WTC11 (cell line): ENCODE data around the gene FKBP7. TPM values are rescaled to one million over a fixed set of nuclear protein-coding genes. Genes with fewer than 3 reads are reported as not detected.

Source experiments
- ATAC-seq: fragments of 200-7000 bp; cut with Tn5 transposase; 2 replicates; pipeline ENCODE4 v1.10.0; 2021; ENCODE audit warnings: mild to moderate bottlenecking, moderate library complexity
- CTCF ChIA-PET: fragments of 300-600 bp; sonication (Branson Sonifier 250); formaldehyde crosslinking; loops from one replicate; lab custom pipeline; 2021; ENCODE audit warnings: antibody characterized with exemption; lab: Charles Lee
- POLR2A ChIA-PET: fragments of 350-600 bp; sonication (Branson Sonifier 250); formaldehyde crosslinking; loops from one replicate; lab custom pipeline; 2021; ENCODE audit warnings: antibody characterized with exemption; lab: Charles Lee
- DNase-seq: peaks from one replicate; pipeline ENCODE4 v3.0.0; 2021; ENCODE audit warnings: low spot score
- H3K27ac Mint-ChIP-seq: 2 replicates; pipeline ENCODE4 v1.8.0; 2021; ENCODE audit warnings: mixed read lengths
- H3K27me3 Mint-ChIP-seq: 2 replicates; pipeline ENCODE4 v1.8.0; 2021; ENCODE audit warnings: low read depth, mild to moderate bottlenecking, moderate library complexity, mixed read lengths
- H3K36me3 Mint-ChIP-seq: 2 replicates; pipeline ENCODE4 v1.8.0; 2021; ENCODE audit warnings: mixed read lengths
- H3K4me1 Mint-ChIP-seq: 2 replicates; pipeline ENCODE4 v1.8.0; 2022; ENCODE audit warnings: mixed read lengths
- H3K4me3 Mint-ChIP-seq: 2 replicates; pipeline ENCODE4 v1.8.0; 2021; ENCODE audit warnings: mild to moderate bottlenecking, moderate library complexity, mixed read lengths
- H3K9me3 Mint-ChIP-seq: 2 replicates; pipeline ENCODE4 v1.8.0; 2021; ENCODE audit warnings: mixed read lengths
- ATF1 ChIP-seq: sonication (generic); formaldehyde crosslinking; IDR thresholded peaks from 2 replicates; pipeline ENCODE4 v1.8.1; 2023; ENCODE audit warnings: mild to moderate bottlenecking, moderate library complexity, missing genetic modification reagents
- GABPB1 ChIP-seq: sonication (generic); formaldehyde crosslinking; IDR thresholded peaks from 2 replicates; pipeline ENCODE4 v1.8.1; 2023; ENCODE audit warnings: mild to moderate bottlenecking, missing genetic modification reagents
- HMGA2 ChIP-seq: fragments of 250-450 bp; sonication (Bioruptor Pico); IDR thresholded peaks from 2 replicates; pipeline ENCODE4 v1.4.0; 2021; ENCODE audit warnings: mild to moderate bottlenecking, moderate library complexity
- MYBL2 ChIP-seq: sonication (generic); formaldehyde crosslinking; IDR thresholded peaks from 2 replicates; pipeline ENCODE4 v1.8.1; 2023; ENCODE audit warnings: mild to moderate bottlenecking, moderate library complexity, missing genetic modification reagents
- NFATC4 ChIP-seq: fragments of 250-450 bp; sonication (Bioruptor Pico); IDR thresholded peaks from 2 replicates; pipeline ENCODE4 v1.9.0; 2021; ENCODE audit warnings: mild to moderate bottlenecking
- NR1H2 ChIP-seq: sonication (generic); formaldehyde crosslinking; IDR thresholded peaks from 2 replicates; pipeline ENCODE4 v1.9.0; 2021; ENCODE audit warnings: mild to moderate bottlenecking, moderate library complexity, missing genetic modification reagents
- OVOL2 ChIP-seq: fragments of 250-450 bp; sonication (Bioruptor Pico); IDR thresholded peaks from 2 replicates; pipeline ENCODE4 v1.9.0; 2021; ENCODE audit warnings: mild to moderate bottlenecking, borderline replicate concordance
- SP1 ChIP-seq: sonication (generic); formaldehyde crosslinking; conservative IDR thresholded peaks from 2 replicates; pipeline ENCODE4 v1.8.1; 2022; ENCODE audit warnings: missing genetic modification reagents
- ZBTB21 ChIP-seq: sonication (generic); formaldehyde crosslinking; IDR thresholded peaks from 2 replicates; pipeline ENCODE4 v1.8.1; 2023; ENCODE audit warnings: mild to moderate bottlenecking, missing genetic modification reagents, borderline replicate concordance
- ZNF396 ChIP-seq: fragments of 250-450 bp; sonication (Bioruptor Pico); IDR thresholded peaks from 2 replicates; pipeline ENCODE4 v1.8.0; 2021; ENCODE audit warnings: mild to moderate bottlenecking, moderate library complexity, borderline replicate concordance
- ZNF423 ChIP-seq: fragments of 250-450 bp; sonication (Bioruptor Pico); IDR thresholded peaks from 2 replicates; pipeline ENCODE4 v2.1.2; 2022; ENCODE audit warnings: mild to moderate bottlenecking, moderate library complexity
- total RNA-seq: library from RNA; stranded (reverse); gene quantifications from 3 replicates; pipeline ENCODE4 v1.2.3, GENCODE V29; 2021
- TF ChIP-seq, protein P1 (sequence below): sonication (generic); formaldehyde crosslinking; IDR thresholded peaks from 2 replicates; pipeline ENCODE4 v1.8.0; 2023; ENCODE audit warnings: missing genetic modification reagents, mild to moderate bottlenecking, borderline replicate concordance
- TF ChIP-seq, protein P2 (sequence below): sonication (generic); formaldehyde crosslinking; IDR thresholded peaks from 2 replicates; pipeline ENCODE4 v1.8.0; 2023; ENCODE audit warnings: missing genetic modification reagents
- TF ChIP-seq, protein P3 (sequence below): fragments of 250-450 bp; sonication (Bioruptor Pico); IDR thresholded peaks from 2 replicates; pipeline ENCODE4 v1.9.0; 2021; ENCODE audit warnings: mild to moderate bottlenecking
- TF ChIP-seq, protein P4 (sequence below): sonication (generic); formaldehyde crosslinking; IDR thresholded peaks from 2 replicates; pipeline ENCODE4 v1.8.0; 2022; ENCODE audit warnings: mild to moderate bottlenecking, missing genetic modification reagents
- TF ChIP-seq, protein P5 (sequence below): sonication (generic); formaldehyde crosslinking; IDR thresholded peaks from 2 replicates; pipeline ENCODE4 v1.8.1; 2022; ENCODE audit warnings: mild to moderate bottlenecking, missing genetic modification reagents, moderate library complexity, borderline replicate concordance
- TF ChIP-seq, protein P6 (sequence below): sonication (generic); formaldehyde crosslinking; IDR thresholded peaks from 2 replicates; pipeline ENCODE4 v1.8.1; 2022; ENCODE audit warnings: low read depth, missing genetic modification reagents, borderline replicate concordance
- TF ChIP-seq, protein P7 (sequence below): sonication (generic); formaldehyde crosslinking; IDR thresholded peaks from 2 replicates; pipeline ENCODE4 v1.8.0; 2022; ENCODE audit warnings: mild to moderate bottlenecking, missing genetic modification reagents
- TF ChIP-seq, protein P8 (sequence below): sonication (generic); formaldehyde crosslinking; IDR thresholded peaks from 2 replicates; pipeline ENCODE4 v1.8.0; 2022; ENCODE audit warnings: mild to moderate bottlenecking, missing genetic modification reagents
- TF ChIP-seq, protein P9 (sequence below): fragments of 250-450 bp; sonication (Bioruptor Pico); IDR thresholded peaks from 2 replicates; pipeline ENCODE4 v1.9.0; 2021; ENCODE audit warnings: moderate library complexity, mild to moderate bottlenecking, inconsistent platforms, borderline replicate concordance

FKBP7 gene
- total RNA-seq, 1 experiment from 2014 or later: 3.2 TPM

DNA sequence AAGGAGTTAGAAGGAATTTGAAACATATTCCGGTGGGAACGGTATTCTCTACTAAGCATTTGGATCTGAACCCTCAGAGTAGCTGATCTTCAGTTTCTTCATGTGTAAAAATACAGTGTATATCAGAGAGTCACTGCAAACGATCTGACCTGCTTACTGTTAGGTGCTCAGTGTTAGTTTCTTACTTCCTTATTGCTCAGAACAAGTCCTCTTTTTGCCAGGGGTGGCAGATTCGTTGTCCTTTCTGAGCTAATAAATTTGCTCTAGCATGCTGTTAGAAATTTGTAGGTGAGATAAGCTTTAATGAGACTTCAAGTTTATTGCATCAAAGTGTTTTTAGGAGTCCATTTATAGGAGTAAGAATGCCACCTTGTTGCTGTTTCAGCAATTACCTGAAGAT is 17.6 kb upstream of the FKBP7 start (continued):
- TF ChIP-seq, protein P1, sequence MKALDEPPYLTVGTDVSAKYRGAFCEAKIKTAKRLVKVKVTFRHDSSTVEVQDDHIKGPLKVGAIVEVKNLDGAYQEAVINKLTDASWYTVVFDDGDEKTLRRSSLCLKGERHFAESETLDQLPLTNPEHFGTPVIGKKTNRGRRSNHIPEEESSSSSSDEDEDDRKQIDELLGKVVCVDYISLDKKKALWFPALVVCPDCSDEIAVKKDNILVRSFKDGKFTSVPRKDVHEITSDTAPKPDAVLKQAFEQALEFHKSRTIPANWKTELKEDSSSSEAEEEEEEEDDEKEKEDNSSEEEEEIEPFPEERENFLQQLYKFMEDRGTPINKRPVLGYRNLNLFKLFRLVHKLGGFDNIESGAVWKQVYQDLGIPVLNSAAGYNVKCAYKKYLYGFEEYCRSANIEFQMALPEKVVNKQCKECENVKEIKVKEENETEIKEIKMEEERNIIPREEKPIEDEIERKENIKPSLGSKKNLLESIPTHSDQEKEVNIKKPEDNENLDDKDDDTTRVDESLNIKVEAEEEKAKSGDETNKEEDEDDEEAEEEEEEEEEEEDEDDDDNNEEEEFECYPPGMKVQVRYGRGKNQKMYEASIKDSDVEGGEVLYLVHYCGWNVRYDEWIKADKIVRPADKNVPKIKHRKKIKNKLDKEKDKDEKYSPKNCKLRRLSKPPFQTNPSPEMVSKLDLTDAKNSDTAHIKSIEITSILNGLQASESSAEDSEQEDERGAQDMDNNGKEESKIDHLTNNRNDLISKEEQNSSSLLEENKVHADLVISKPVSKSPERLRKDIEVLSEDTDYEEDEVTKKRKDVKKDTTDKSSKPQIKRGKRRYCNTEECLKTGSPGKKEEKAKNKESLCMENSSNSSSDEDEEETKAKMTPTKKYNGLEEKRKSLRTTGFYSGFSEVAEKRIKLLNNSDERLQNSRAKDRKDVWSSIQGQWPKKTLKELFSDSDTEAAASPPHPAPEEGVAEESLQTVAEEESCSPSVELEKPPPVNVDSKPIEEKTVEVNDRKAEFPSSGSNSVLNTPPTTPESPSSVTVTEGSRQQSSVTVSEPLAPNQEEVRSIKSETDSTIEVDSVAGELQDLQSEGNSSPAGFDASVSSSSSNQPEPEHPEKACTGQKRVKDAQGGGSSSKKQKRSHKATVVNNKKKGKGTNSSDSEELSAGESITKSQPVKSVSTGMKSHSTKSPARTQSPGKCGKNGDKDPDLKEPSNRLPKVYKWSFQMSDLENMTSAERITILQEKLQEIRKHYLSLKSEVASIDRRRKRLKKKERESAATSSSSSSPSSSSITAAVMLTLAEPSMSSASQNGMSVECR: no peak
- TF ChIP-seq OVOL2 (CRISPR knock-in tag): no peak
- TF ChIP-seq, protein P2, sequence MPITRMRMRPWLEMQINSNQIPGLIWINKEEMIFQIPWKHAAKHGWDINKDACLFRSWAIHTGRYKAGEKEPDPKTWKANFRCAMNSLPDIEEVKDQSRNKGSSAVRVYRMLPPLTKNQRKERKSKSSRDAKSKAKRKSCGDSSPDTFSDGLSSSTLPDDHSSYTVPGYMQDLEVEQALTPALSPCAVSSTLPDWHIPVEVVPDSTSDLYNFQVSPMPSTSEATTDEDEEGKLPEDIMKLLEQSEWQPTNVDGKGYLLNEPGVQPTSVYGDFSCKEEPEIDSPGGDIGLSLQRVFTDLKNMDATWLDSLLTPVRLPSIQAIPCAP (CRISPR knock-in tag): no peak
- no peak for TF ChIP-seq NFATC4 (CRISPR knock-in tag)
- TF ChIP-seq, protein P3, sequence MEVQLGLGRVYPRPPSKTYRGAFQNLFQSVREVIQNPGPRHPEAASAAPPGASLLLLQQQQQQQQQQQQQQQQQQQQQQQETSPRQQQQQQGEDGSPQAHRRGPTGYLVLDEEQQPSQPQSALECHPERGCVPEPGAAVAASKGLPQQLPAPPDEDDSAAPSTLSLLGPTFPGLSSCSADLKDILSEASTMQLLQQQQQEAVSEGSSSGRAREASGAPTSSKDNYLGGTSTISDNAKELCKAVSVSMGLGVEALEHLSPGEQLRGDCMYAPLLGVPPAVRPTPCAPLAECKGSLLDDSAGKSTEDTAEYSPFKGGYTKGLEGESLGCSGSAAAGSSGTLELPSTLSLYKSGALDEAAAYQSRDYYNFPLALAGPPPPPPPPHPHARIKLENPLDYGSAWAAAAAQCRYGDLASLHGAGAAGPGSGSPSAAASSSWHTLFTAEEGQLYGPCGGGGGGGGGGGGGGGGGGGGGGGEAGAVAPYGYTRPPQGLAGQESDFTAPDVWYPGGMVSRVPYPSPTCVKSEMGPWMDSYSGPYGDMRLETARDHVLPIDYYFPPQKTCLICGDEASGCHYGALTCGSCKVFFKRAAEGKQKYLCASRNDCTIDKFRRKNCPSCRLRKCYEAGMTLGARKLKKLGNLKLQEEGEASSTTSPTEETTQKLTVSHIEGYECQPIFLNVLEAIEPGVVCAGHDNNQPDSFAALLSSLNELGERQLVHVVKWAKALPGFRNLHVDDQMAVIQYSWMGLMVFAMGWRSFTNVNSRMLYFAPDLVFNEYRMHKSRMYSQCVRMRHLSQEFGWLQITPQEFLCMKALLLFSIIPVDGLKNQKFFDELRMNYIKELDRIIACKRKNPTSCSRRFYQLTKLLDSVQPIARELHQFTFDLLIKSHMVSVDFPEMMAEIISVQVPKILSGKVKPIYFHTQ (CRISPR knock-in tag): no peak
- no peak for TF ChIP-seq ZNF396 (CRISPR knock-in tag)
- TF ChIP-seq ZNF423 (CRISPR knock-in tag): no peak
- TF ChIP-seq HMGA2 (CRISPR knock-in tag): no peak
- TF ChIP-seq NR1H2 (CRISPR knock-in tag): no peak
- TF ChIP-seq, protein P4, sequence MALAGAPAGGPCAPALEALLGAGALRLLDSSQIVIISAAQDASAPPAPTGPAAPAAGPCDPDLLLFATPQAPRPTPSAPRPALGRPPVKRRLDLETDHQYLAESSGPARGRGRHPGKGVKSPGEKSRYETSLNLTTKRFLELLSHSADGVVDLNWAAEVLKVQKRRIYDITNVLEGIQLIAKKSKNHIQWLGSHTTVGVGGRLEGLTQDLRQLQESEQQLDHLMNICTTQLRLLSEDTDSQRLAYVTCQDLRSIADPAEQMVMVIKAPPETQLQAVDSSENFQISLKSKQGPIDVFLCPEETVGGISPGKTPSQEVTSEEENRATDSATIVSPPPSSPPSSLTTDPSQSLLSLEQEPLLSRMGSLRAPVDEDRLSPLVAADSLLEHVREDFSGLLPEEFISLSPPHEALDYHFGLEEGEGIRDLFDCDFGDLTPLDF: no peak
- TF ChIP-seq ATF1 (CRISPR knock-in tag): no peak

DNA sequence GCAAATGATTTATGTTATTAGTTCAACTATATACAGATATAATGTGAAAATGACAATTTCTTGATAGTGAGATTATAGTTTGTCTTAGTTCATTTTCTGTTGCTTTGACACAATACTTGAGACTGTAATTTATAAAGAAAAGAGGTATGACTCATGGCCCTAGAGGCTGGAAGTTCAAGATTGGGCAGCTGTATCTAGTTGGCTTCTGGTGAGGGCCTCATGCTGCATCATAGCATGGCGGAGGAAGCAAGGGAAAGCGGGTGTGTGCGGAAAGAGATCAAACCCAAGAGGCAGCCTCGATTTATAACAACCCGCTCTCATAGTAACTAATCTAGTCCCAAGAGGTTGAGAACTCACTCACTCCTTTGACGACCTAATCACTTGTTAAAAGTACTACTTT is 13.2 kb upstream of the FKBP7 start:
- Mint-ChIP-seq H3K4me3 (no peak overlapping the region), H3K9me3 (no peaks in the 10 kb centered on the region), H3K27me3 (no peaks in the 10 kb centered on the region), H3K27ac (no peak overlapping the region), H3K4me1 (no peaks in the 10 kb centered on the region), H3K36me3 (peaks cover 25% of the 10 kb centered on the region)
- no peak for DNase-seq
- ChIA-PET POLR2A (no interaction called here), CTCF (no interaction called here)
- no peak for ATAC-seq
- no peak for TF ChIP-seq SP1 (CRISPR knock-in tag)
- TF ChIP-seq, protein P5, sequence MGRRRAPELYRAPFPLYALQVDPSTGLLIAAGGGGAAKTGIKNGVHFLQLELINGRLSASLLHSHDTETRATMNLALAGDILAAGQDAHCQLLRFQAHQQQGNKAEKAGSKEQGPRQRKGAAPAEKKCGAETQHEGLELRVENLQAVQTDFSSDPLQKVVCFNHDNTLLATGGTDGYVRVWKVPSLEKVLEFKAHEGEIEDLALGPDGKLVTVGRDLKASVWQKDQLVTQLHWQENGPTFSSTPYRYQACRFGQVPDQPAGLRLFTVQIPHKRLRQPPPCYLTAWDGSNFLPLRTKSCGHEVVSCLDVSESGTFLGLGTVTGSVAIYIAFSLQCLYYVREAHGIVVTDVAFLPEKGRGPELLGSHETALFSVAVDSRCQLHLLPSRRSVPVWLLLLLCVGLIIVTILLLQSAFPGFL: no peak
- TF ChIP-seq, protein P6, sequence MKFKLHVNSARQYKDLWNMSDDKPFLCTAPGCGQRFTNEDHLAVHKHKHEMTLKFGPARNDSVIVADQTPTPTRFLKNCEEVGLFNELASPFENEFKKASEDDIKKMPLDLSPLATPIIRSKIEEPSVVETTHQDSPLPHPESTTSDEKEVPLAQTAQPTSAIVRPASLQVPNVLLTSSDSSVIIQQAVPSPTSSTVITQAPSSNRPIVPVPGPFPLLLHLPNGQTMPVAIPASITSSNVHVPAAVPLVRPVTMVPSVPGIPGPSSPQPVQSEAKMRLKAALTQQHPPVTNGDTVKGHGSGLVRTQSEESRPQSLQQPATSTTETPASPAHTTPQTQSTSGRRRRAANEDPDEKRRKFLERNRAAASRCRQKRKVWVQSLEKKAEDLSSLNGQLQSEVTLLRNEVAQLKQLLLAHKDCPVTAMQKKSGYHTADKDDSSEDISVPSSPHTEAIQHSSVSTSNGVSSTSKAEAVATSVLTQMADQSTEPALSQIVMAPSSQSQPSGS (CRISPR knock-in tag): no peak
- TF ChIP-seq MYBL2 (CRISPR knock-in tag): no peak
- TF ChIP-seq, protein P7, sequence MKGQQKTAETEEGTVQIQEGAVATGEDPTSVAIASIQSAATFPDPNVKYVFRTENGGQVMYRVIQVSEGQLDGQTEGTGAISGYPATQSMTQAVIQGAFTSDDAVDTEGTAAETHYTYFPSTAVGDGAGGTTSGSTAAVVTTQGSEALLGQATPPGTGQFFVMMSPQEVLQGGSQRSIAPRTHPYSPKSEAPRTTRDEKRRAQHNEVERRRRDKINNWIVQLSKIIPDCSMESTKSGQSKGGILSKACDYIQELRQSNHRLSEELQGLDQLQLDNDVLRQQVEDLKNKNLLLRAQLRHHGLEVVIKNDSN (CRISPR knock-in tag): no peak
- no peak for TF ChIP-seq ZBTB21
- TF ChIP-seq, protein P8, sequence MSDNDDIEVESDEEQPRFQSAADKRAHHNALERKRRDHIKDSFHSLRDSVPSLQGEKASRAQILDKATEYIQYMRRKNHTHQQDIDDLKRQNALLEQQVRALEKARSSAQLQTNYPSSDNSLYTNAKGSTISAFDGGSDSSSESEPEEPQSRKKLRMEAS (CRISPR knock-in tag): no peak
- TF ChIP-seq, protein P9, sequence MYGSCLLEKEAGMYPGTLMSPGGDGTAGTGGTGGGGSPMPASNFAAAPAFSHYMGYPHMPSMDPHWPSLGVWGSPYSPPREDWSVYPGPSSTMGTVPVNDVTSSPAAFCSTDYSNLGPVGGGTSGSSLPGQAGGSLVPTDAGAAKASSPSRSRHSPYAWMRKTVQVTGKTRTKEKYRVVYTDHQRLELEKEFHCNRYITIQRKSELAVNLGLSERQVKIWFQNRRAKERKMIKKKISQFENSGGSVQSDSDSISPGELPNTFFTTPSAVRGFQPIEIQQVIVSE: no peak
- TF ChIP-seq GABPB1 (CRISPR knock-in tag): no peak
